H1 (cell line): ENCODE results near the gene PIK3R6. TPM values are rescaled to one million over a fixed set of nuclear protein-coding genes. Genes with fewer than 3 reads are reported as not detected.

Experiments
- CTCF ChIA-PET: fragments of 300-600 bp; sonication (Branson Sonifier 250); formaldehyde crosslinking; loops from one replicate; lab custom pipeline; 2021; ENCODE audit not compliant: partially characterized antibody; lab: Charles Lee
- POLR2A ChIA-PET: fragments of 300-600 bp; sonication (Branson Sonifier 250); formaldehyde crosslinking; loops from one replicate; lab custom pipeline; 2021; ENCODE audit warnings: inconsistent platforms; ENCODE audit not compliant: partially characterized antibody; lab: Charles Lee
- DNase-seq, 2 experiments: peaks; one replicate each; pipeline versions ENCODE4 v3.0.0 to v3.0.0-alpha.2; 2010 to 2022; ENCODE audit warnings: low spot score in 2 of 2, low read depth in 1 of 2, mixed read lengths in 1 of 2
- FAIRE-seq: peaks from 2 replicates; lab custom pipeline; 2011; peaks lifted over from hg19 to GRCh38; lab: Jason Lieb, UNC
- H2AFZ ChIP-seq: 2 replicates; pipeline ENCODE4 v1.8.1; 2012; ENCODE audit warnings: low read length, inconsistent platforms
- H2AK5ac ChIP-seq: 2 replicates; pipeline ENCODE4 v1.6.1; 2013; ENCODE audit warnings: low read depth, low read length
- H2BK120ac ChIP-seq: replicated peaks from 2 replicates; pipeline ENCODE3; 2013; ENCODE audit warnings: low read depth, low read length, inconsistent platforms
- H2BK12ac ChIP-seq: 2 replicates; pipeline ENCODE4 v1.6.1; 2013; ENCODE audit warnings: low read depth, low read length
- H2BK15ac ChIP-seq: 2 replicates; pipeline ENCODE4 v1.6.1; 2013; ENCODE audit warnings: low read length
- H2BK20ac ChIP-seq: 2 replicates; pipeline ENCODE4 v1.6.1; 2013; ENCODE audit warnings: low read length
- H2BK5ac ChIP-seq: 2 replicates; pipeline ENCODE4 v1.6.1; 2013; ENCODE audit warnings: low read depth, low read length
- H3K14ac ChIP-seq: 2 replicates; pipeline ENCODE4 v1.6.1; 2013; ENCODE audit warnings: inconsistent platforms; ENCODE audit not compliant: insufficient read length
- H3K18ac ChIP-seq: 2 replicates; pipeline ENCODE4 v1.6.1; 2013; ENCODE audit warnings: low read length; ENCODE audit errors: extremely low read depth
- H3K23ac ChIP-seq: 2 replicates; pipeline ENCODE4 v1.6.1; 2013; ENCODE audit warnings: inconsistent platforms; ENCODE audit not compliant: insufficient read length
- H3K23me2 ChIP-seq: 2 replicates; pipeline ENCODE4 v1.6.1; 2013; ENCODE audit warnings: low read depth, low read length
- H3K27ac ChIP-seq: 2 replicates; pipeline ENCODE4 v1.6.1; 2011; ENCODE audit warnings: low read depth, low read length, inconsistent platforms
- H3K27me3 ChIP-seq, 4 experiments: replicated peaks in 1 of 4; 1 replicate in 1 of 4; 2 replicates in 3 of 4; pipeline versions ENCODE4 v1.6.1 to v1.8.1; 2011 to 2013; ENCODE audit warnings: low read length in 3 of 4, mild to moderate bottlenecking in 3 of 4, inconsistent platforms in 2 of 4, mixed read lengths in 2 of 4, moderate library complexity in 1 of 4; ENCODE audit not compliant: control insufficient read depth in 3 of 4, insufficient read depth in 3 of 4; ENCODE audit errors: extremely low read depth in 1 of 4
- H3K36me3 ChIP-seq, 4 experiments: 2 replicates each; pipeline versions ENCODE4 v1.6.1 to v1.8.1; 2011 to 2013; ENCODE audit warnings: mild to moderate bottlenecking in 4 of 4, low read length in 3 of 4, moderate library complexity in 2 of 4, control low read depth in 1 of 4, inconsistent platforms in 1 of 4; ENCODE audit not compliant: insufficient read depth in 4 of 4, control insufficient read depth in 2 of 4
- H3K4ac ChIP-seq: replicated peaks from 2 replicates; pipeline ENCODE3; 2013; ENCODE audit warnings: low read length, low read depth, mixed read lengths, inconsistent platforms; ENCODE audit not compliant: insufficient read length
- H3K4me1 ChIP-seq, 4 experiments: replicated peaks in 1 of 4; 1 replicate in 1 of 4; 2 replicates in 3 of 4; pipeline versions ENCODE4 v1.6.1 to v1.8.1; 2011 to 2013; ENCODE audit warnings: low read length in 3 of 4, inconsistent platforms in 2 of 4, mixed read lengths in 1 of 4; ENCODE audit not compliant: insufficient read depth in 4 of 4, control insufficient read depth in 3 of 4
- H3K4me2 ChIP-seq, 2 experiments: 2 replicates each; pipeline versions ENCODE4 v1.6.1 to v1.8.1; 2011 to 2013; ENCODE audit warnings: low read depth in 2 of 2, low read length in 2 of 2, control low read depth in 1 of 2, inconsistent platforms in 1 of 2, mild to moderate bottlenecking in 1 of 2; ENCODE audit not compliant: insufficient read depth in 1 of 2
- H3K4me3 ChIP-seq, 4 experiments: fragments of 200-600, 300-600 bp in 1 of 4; sonication (generic), shearing (Covaris generic), sonication (Bioruptor Twin) in 1 of 4; 2 replicates each; pipeline versions ENCODE4 v1.5.1 to v1.8.1; 2011 to 2016; ENCODE audit warnings: low read length in 4 of 4, low read depth in 3 of 4, control low read depth in 2 of 4, inconsistent platforms in 2 of 4, mild to moderate bottlenecking in 2 of 4, mixed read lengths in 1 of 4, moderate library complexity in 1 of 4; ENCODE audit not compliant: insufficient read depth in 2 of 4; ENCODE audit errors: extremely low read depth in 1 of 4
- H3K56ac ChIP-seq: replicated peaks from 2 replicates; pipeline ENCODE3; 2013; ENCODE audit warnings: low read depth, mild to moderate bottlenecking, mixed read lengths, low read length, inconsistent platforms; ENCODE audit not compliant: insufficient read length
- H3K79me1 ChIP-seq: 2 replicates; pipeline ENCODE4 v1.6.1; 2013; ENCODE audit warnings: low read depth, low read length, control low read depth
- H3K79me2 ChIP-seq, 2 experiments: 2 replicates each; pipeline versions ENCODE4 v1.6.1 to v1.8.1; 2012 to 2013; ENCODE audit warnings: low read length in 2 of 2, mild to moderate bottlenecking in 2 of 2, inconsistent platforms in 1 of 2; ENCODE audit not compliant: insufficient read depth in 2 of 2, control insufficient read depth in 1 of 2
- H3K9ac ChIP-seq, 4 experiments: replicated peaks in 1 of 4; 1 replicate in 1 of 4; 2 replicates in 3 of 4; pipeline versions ENCODE4 v1.6.1 to v1.8.1; 2011 to 2013; ENCODE audit warnings: low read depth in 3 of 4, low read length in 3 of 4, control low read depth in 2 of 4, mild to moderate bottlenecking in 2 of 4, moderate library complexity in 2 of 4, inconsistent platforms in 1 of 4; ENCODE audit errors: extremely low read depth in 1 of 4
- H3K9me3 ChIP-seq, 2 experiments: 2 replicates each; pipeline versions ENCODE4 v1.6.1 to v1.8.1; 2012 to 2013; ENCODE audit warnings: mild to moderate bottlenecking in 2 of 2, moderate library complexity in 2 of 2, control low read depth in 1 of 2, inconsistent platforms in 1 of 2, low read depth in 1 of 2, low read length in 1 of 2, mixed read lengths in 1 of 2; ENCODE audit not compliant: insufficient read depth in 2 of 2
- H4K20me1 ChIP-seq, 2 experiments: replicated peaks in 1 of 2; 2 replicates each; pipeline versions ENCODE3 to v1.8.1; 2011 to 2013; ENCODE audit warnings: inconsistent platforms in 2 of 2, low read length in 2 of 2, mild to moderate bottlenecking in 1 of 2; ENCODE audit not compliant: insufficient read depth in 2 of 2, control insufficient read depth in 1 of 2
- H4K5ac ChIP-seq: 2 replicates; pipeline ENCODE4 v1.6.1; 2013; ENCODE audit warnings: low read length, low read depth, mixed read lengths, inconsistent platforms; ENCODE audit not compliant: insufficient read length
- H4K8ac ChIP-seq: 2 replicates; pipeline ENCODE4 v1.8.0; 2013; ENCODE audit warnings: mild to moderate bottlenecking, moderate library complexity, low read length, inconsistent platforms; ENCODE audit not compliant: insufficient read depth; ENCODE audit errors: extremely low read depth
- H4K91ac ChIP-seq: replicated peaks from 2 replicates; pipeline ENCODE3; 2013; ENCODE audit warnings: low read length, mixed read lengths, inconsistent platforms; ENCODE audit not compliant: insufficient read length
- CBX8 ChIP-seq: fragments of 300-800, 300-1000 bp; sonication (generic); IDR thresholded peaks from 2 replicates; pipeline ENCODE4 v1.7.1; 2016; ENCODE audit warnings: low read depth, low read length, borderline replicate concordance
- NANOG ChIP-seq: IDR thresholded peaks from 2 replicates; pipeline ENCODE4 v1.6.1; 2011; ENCODE audit warnings: low read length, low read depth, mild to moderate bottlenecking, inconsistent platforms; ENCODE audit not compliant: insufficient read depth, poor library complexity, severe bottlenecking
- PHF8 ChIP-seq: fragments of 200-600 bp; sonication (generic); conservative IDR thresholded peaks from 2 replicates; pipeline ENCODE4 v1.7.1; 2012; ENCODE audit warnings: low read depth, mild to moderate bottlenecking, inconsistent platforms, low read length, moderate library complexity
- RBBP5 ChIP-seq: IDR thresholded peaks from 2 replicates; pipeline ENCODE4 v1.7.1; 2012; ENCODE audit warnings: low read depth, mild to moderate bottlenecking, inconsistent platforms, low read length, moderate library complexity, borderline replicate concordance
- RNF2 ChIP-seq: fragments of 200-900, 300-1000 bp; sonication (generic); IDR thresholded peaks from 2 replicates; pipeline ENCODE4 v1.7.1; 2016; ENCODE audit warnings: borderline replicate concordance, low read depth, mild to moderate bottlenecking, antibody characterized with exemption, low read length; ENCODE audit not compliant: poor library complexity, severe bottlenecking; ENCODE audit errors: missing control alignments
- SIN3A ChIP-seq, 2 experiments: IDR thresholded peaks in 1 of 2; conservative IDR thresholded peaks in 1 of 2; 2 replicates each; pipeline ENCODE4 v1.6.1; 2011 to 2012; ENCODE audit warnings: low read length in 2 of 2, improper control_type of control experiment in 1 of 2, low read depth in 1 of 2, mild to moderate bottlenecking in 1 of 2
- SP1 ChIP-seq: IDR thresholded peaks from 2 replicates; pipeline ENCODE4 v1.6.1; 2011; ENCODE audit warnings: low read depth, low read length
- WGBS, 2 experiments: shearing (Covaris generic) in 1 of 2; methylation state at CpG; one replicate each; pipeline versions ENCODE4 v1.1.6 to v1.1.7; 2013 to 2015; ENCODE audit warnings: low lambda C conversion rate in 2 of 2, mixed read lengths in 2 of 2, inconsistent platforms in 1 of 2, low coverage in 1 of 2, missing lambda C conversion rate in 1 of 2; ENCODE audit not compliant: insufficient replicate concordance in 2 of 2, insufficient coverage in 1 of 2, insufficient read length in 1 of 2; ENCODE audit errors: extremely low coverage in 1 of 2, missing lambda C conversion rate in 1 of 2; 5-methylcytosine and 5-hydroxymethylcytosine counted together
- polyA plus RNA-seq, 7 experiments: library from polyadenylated mRNA; depleted of rRNA in 3 of 7; stranded (reverse) in 5 of 7; unstranded in 2 of 7; fragments of >200 nt in 5 of 7; fragments of 200-250 nt in 2 of 7; gene quantifications; 1 replicate in 5 of 7; 2 replicates in 1 of 7; 4 replicates in 1 of 7; pipeline versions ENCODE4 v1.2.1 to v1.2.3, GENCODE V29; 2011 to 2013; ENCODE audit warnings: missing spikeins in 2 of 7, mixed read lengths in 2 of 7
- total RNA-seq: library from RNA; stranded (reverse); fragmentation: NEBNext Ultra II Directional; extraction: Animal tissue kit (Norgen Biotek cat#: 25700); gene quantifications from 2 replicates; pipeline ENCODE4 v1.2.1, GENCODE V29; 2021
- TF ChIP-seq, protein P1 (sequence below): IDR thresholded peaks from 2 replicates; pipeline ENCODE4 v1.6.1; 2011; ENCODE audit warnings: low read length, improper control_type of control experiment
- TF ChIP-seq, protein P2 (sequence below): IDR thresholded peaks from 2 replicates; pipeline ENCODE4 v1.6.1; 2012; ENCODE audit warnings: low read length, inconsistent platforms

Gene PIK3R6
- total and polyA plus RNA-seq, 2 of the 8 experiments (the other 6 are each of a cell fraction or from before 2014, with no cell fraction given), result 0.24 to 1.2 TPM

DNA sequence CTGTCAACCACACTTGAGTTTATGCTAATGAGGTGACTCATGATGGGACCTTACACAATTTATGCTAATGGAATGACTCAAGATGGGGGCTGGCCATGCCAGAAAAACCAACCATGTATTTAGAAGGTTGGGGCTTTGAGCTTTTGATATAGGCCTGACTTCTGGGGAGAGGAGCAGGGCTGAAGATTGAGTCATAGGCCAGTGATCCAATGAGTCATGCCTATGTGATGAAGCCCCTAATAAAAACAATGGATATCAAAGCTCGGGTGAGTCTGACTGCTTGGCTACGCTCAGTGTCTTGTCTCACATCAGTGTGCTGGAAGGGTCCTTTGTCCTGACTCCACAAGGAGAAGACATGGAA is 75.6 kb downstream of the PIK3R6 start:
- CTCF ChIA-PET, result interaction anchor here (1.0 to 2.0 kb wide), 4 partner anchors 11 to 103 kb away, joined by 3 to 5 read pairs (median 4); no protein-coding TSS in a partner anchor
- no peak overlapping the region for H4K5ac ChIP-seq
- H2BK120ac ChIP-seq, result no peak overlapping the region
- no peak overlapping the region for H3K23ac ChIP-seq
- POLR2A ChIA-PET, result no interaction called here
- no peak for DNase-seq
- H3K27ac ChIP-seq, result no peak overlapping the region
- H2AK5ac ChIP-seq, result no peak overlapping the region
- H3K9ac ChIP-seq, result no peak overlapping the region
- H2BK12ac ChIP-seq, result no peak overlapping the region
- H3K9me3 ChIP-seq, result peaks cover 4 to 13% of the 10 kb centered on the region in 2 experiments; a peak in 3 of 4 replicates
- peaks cover 0 to 5% (median 2%) of the 10 kb centered on the region in 4 experiments; a peak in 5 of 7 replicates for H3K4me1 ChIP-seq
- H4K20me1 ChIP-seq, result no peaks in the 10 kb centered on the region
- no peak overlapping the region for H2BK5ac ChIP-seq
- H2BK15ac ChIP-seq, result no peak overlapping the region
- no peak overlapping the region for H3K4ac ChIP-seq
- H3K56ac ChIP-seq, result no peak overlapping the region
- H3K23me2 ChIP-seq, result no peaks in the 10 kb centered on the region
- H3K4me3 ChIP-seq, result no peak overlapping the region
- H4K91ac ChIP-seq, result no peak overlapping the region
- no peaks in the 10 kb centered on the region for H3K27me3 ChIP-seq
- no peak overlapping the region for H4K8ac ChIP-seq
- H3K14ac ChIP-seq, result no peak overlapping the region
- no peak overlapping the region for H3K4me2 ChIP-seq
- no peak overlapping the region for H2AFZ ChIP-seq
- no peak overlapping the region for H3K18ac ChIP-seq
- 89% methylated on average over 2 of the region's 2 CpGs; no CpG with 5 or more reads in 1 of the 2 experiments for WGBS, 2 experiments
- H3K79me2 ChIP-seq, result no peaks in the 10 kb centered on the region
- no peak for FAIRE-seq
- H3K79me1 ChIP-seq, result no peaks in the 10 kb centered on the region; the same call in 1 of the 2 replicates
- H3K36me3 ChIP-seq, result no peaks in the 10 kb centered on the region
- no peak overlapping the region for H2BK20ac ChIP-seq
- no peak for TF ChIP-seq PHF8
- no peak for TF ChIP-seq CBX8
- TF ChIP-seq SP1, result no peak
- TF ChIP-seq RNF2, result no peak
- no peak for TF ChIP-seq SIN3A (conservative IDR thresholded peaks at IDR 0.05 in 1 of 2, IDR thresholded peaks at IDR 0.05 in 1 of 2; ENCODE audit: low read depth in 1 of 2, low read length in 2 of 2)
- no peak for TF ChIP-seq NANOG
- TF ChIP-seq, protein P1, sequence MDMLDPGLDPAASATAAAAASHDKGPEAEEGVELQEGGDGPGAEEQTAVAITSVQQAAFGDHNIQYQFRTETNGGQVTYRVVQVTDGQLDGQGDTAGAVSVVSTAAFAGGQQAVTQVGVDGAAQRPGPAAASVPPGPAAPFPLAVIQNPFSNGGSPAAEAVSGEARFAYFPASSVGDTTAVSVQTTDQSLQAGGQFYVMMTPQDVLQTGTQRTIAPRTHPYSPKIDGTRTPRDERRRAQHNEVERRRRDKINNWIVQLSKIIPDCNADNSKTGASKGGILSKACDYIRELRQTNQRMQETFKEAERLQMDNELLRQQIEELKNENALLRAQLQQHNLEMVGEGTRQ, result no peak
- no peak for TF ChIP-seq RBBP5
- TF ChIP-seq, protein P2, sequence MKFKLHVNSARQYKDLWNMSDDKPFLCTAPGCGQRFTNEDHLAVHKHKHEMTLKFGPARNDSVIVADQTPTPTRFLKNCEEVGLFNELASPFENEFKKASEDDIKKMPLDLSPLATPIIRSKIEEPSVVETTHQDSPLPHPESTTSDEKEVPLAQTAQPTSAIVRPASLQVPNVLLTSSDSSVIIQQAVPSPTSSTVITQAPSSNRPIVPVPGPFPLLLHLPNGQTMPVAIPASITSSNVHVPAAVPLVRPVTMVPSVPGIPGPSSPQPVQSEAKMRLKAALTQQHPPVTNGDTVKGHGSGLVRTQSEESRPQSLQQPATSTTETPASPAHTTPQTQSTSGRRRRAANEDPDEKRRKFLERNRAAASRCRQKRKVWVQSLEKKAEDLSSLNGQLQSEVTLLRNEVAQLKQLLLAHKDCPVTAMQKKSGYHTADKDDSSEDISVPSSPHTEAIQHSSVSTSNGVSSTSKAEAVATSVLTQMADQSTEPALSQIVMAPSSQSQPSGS, result no peak
